Gastrocnemius medialis (tissue), 4 donors: ENCODE measurements around the gene ITPA.

Experiments used
- CTCF ChIP-seq, 5 experiments: fragments of 450-650 bp in 3 of 5; fragments of 200-600 bp in 2 of 5; sonication (generic) in 2 of 5; IDR thresholded peaks in 4 of 5; conservative IDR thresholded peaks in 1 of 5; 1 replicate in 4 of 5; 2 replicates in 1 of 5; pipeline ENCODE4 v1.5.1; 2016 to 2019; ENCODE audit warnings: antibody characterized with exemption in 5 of 5, mild to moderate bottlenecking in 3 of 5, moderate library complexity in 3 of 5
- POLR2A ChIP-seq, 2 donors: fragments of 450-650 bp; IDR thresholded peaks; one replicate each; pipeline ENCODE4 v1.6.1; 2017; ENCODE audit warnings: antibody characterized with exemption in 2 of 2, mild to moderate bottlenecking in 2 of 2, moderate library complexity in 2 of 2

GRCh38 chr20:3227936-3228749, 18.8 kb downstream of the ITPA start:
- TF ChIP-seq POLR2A (IDR thresholded peaks at IDR 0.05) (no peak), CTCF (IDR thresholded peaks at IDR 0.05 in 4 of 5, conservative IDR thresholded peaks at IDR 0.05 in 1 of 5) (no peak)
